Measurements from ENCODE around the gene CAMK4.

Gene CAMK4

DNA sequence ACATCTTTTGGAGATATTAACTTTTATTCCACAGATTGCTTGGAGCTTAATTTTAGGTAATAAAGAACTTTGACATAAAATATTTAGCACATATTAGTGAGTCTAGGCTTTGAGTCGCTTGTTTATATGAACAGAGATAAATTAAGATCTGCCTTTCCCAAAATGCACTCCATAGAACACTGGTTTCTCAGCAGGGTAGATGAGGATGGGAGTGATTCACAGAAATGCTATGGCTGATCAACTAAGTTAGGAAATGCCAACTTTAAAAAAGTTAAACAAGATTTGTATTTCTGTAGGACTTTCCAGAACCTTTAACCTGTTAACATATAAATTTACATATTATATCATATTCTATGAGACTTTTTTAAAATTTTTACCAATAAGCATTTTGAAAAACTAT, 222.9 kb downstream of the CAMK4 start:
- no peak for DNase-seq

DNA sequence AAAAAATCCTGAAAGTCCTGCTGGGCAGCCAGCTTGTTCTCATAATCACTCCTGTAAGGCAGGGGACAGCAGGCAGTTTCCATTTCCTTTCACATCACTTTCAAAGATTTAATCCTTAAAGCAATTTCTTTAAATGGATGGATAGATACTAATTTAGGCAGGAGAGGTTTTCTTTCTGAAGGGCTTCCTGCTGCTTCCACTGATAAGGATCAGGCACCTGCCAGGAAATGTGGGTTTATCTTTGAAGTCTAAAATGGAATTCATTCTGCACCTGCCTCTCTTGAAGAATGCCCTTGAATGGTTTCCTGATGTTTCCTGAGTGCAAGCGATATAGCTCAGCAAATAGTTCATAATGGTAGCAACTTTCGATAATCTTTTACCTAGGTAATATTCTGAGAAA, 223.6 kb downstream of the CAMK4 start:
- DNase-seq: no peak

DNA sequence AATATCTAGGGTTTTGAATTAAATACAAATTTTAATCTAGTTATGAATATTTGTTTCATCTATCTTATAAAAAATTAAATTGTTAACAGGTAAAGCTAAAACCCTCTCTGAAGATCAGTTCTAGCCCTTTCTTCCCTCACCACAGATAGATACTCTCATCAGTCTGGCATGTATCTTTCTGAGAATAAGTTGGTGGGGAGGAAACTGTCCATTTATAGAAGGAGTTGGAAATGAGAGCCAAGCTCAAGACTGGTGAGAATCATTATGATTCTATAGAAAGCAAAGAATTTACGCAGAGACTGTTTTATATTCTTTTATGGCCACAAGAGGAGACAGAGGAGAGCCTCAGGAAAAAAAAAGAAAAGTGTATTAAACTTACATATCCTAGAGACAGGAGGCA, 229.1 kb downstream of the CAMK4 start:
- no peak for DNase-seq

DNA sequence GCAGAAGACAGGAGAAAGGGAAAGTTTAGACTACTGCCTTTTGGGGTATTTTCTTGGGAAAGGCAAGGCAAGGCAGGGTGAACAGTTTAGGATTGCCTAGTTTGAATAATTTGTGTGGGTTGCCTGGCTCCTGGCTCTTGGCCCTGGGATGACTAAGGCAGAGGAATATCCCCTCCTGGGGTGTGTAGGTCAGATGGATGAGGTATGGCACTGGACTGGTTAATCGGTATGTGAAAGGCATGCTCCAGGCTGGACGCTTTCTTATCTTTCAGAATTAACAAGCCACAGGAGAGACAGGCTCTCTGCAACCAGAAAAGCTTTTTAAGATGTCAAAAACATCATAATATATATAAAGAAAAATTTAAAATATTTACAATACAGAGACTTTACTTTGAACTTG, 229.6 kb downstream of the CAMK4 start:
- DNase-seq: no peak

DNA sequence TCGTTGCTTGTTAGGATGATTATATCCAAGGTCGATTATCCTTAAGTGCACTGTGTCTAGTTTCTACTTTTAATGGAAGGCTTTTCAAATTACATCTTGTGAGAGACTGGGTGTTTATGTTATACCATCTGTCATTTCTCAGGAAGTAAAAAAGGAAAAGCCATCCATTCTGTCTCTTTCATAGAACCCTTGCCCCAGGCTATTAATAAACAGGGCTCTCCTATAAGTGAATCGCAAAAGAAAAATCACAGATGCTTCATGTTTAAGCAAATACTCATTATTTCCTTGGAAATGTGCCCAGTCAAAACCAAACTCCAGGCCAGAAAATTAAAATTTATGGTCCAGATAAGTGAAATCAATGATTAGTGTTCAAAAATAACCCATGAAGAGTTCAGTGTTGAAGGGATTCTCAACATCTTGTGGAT, 230.0 kb downstream of the CAMK4 start:
- DNase-seq: no peak

DNA sequence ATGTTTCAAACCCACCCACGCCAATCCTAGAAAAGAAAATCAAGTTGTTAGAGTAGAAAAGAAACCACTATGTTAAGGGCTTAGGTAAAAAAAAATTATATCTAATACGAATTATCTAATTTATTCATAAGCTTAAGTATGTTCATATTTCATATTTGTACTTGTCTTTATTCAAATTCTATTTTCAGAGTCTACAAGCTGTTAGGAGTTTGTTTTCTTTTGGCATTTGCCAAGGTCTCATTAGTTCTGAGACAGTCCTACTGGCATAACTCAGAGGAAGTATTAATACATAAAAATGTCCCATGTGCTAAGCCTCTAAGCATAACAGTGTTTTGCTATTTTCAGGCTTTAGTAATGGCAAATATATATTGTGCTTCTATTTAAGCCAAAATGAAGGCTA, 230.6 kb downstream of the CAMK4 start:
- no peak for DNase-seq

DNA sequence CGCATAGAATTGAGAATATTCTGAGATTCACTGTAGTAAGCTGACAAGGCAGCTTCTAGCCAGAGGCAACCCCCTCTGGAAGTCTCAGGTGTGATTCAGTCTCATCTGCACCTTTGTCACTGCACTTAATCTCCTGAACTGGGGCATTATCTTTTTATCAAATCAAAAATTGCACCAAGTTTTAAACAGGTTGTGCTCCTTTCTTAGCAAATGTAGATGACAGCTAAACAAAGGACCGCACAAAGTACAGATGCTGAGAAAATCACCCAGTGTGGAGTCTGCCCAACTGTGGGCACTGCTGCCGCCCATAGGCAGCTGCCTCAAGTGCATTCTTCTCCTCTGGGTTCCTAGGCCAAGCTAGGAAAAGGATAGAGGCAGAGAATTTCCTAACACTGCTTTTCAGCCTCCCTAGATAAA, 237.1 kb downstream of the CAMK4 start:
- no peak for DNase-seq

DNA sequence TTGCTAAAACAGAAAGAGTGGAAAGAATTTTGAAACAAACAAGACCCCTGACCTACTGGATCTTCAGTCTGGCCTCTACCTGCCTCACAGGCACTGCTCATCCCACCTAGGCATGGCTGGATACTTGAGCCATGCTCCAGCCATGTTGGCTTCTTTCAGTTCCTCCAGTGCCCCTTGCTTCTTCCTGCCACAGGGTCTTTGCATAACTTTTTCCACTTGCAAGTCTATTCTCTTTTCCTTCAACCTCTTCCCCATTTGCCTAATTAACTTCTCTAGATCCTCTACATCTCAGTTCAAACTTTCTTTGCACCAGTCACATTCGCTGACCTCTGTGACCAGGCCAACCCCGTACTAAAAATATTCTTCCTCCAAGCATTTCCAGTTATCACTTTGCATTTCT, 237.8 kb downstream of the CAMK4 start:
- DNase-seq: no peak

DNA sequence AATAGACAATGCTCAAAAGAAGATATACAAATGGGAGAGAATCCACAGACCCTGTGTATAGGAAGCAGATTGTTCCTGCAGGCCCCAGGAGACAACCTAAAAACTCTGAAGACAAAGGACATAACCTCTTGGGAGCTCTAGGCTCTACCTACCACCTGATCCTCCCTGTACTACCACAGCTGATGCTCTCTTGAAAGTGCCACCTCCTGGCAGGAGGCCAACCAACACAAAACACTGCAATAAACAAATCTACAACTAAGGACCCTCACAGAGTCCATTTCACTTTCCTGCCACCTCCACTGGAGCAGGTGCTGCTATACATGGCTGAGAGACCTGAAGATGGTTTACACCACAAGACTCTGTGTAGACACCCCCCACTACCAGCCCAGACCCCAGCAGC, 239.1 kb downstream of the CAMK4 start:
- no peak for DNase-seq

DNA sequence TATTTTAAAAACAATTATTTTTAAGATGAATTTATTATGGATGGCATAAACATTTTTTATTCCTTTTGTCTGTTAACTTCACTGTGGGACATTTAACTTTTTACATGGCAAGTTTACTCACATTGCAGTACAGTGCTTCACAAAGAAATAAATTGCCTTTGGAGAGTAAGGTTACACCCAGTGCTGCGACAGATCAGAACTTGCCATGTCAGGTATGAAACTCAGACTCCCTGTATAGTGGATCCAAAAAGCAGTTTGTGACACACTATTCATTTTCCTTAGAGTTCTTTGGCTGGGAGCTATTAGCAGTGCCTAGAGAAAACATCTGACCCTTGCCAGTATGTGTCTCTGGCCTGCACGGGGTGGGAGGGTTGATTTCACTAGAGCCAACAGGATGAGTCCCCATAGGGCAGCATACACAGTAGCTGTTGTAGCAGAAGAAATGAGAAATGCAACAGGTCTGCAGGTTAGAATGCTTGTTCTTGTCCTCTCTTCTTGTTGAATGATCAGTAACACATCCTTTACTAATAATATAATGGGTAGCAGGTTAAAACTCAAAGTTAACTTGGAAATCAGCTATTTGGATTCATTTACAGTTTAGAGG, 245.2 kb downstream of the CAMK4 start:
- no peak for DNase-seq

DNA sequence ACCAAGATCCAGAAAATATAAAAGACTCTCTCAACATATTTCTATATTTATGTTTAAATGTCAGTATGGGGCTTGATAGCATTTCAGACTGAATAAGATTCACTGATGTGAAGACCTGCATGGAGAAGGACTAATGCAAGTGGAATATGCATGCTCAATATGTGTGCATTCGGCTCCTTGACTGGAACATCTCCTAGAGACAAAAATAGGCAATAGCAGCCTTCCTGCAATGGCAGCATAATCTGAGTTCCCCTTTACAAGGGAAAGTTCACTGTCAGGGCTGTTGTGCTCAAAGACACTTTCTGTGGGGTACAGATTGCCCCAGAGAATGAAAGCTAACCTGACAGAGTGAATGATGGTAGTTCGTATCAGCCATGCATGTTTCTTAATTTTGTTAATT, 245.7 kb downstream of the CAMK4 start:
- no peak for DNase-seq

DNA sequence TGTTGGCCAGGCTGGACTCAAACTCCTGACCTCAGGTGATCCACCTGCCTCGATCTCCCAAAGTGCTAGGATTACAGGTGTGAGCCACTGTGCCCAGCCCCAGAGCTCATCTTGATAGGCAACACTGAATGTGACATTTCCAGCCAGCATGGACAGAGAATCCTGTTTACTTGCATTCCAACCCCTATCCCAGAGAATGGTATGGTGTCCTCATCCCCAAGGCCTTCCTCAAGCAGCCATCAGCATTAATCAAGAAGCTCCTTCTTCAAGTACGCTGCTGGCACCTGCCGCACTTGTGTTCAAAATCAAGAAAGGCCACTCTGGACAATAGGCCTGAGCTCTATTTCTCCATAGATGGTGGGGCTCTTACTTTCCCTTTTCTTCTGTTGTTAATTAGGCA, 247.9 kb downstream of the CAMK4 start:
- no peak for DNase-seq

DNA sequence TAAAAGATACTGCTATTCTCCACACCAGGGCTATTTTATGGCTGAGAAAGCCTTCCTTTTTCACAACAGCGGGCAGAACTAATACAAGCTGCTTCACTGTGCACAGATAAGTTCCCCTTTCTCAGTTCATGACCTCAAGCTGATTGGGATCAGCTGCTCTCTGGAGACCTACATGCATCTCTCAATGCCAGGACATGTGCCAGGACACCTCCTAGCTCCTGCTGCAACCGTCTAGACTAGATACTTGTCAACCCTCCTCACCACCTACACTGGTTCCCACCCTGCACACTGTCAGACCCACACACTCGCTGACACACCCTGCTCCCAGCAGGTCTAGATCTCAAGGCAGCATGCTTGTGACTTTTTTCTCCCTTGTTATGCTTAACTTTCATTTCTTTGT, 248.4 kb downstream of the CAMK4 start:
- DNase-seq: no peak

DNA sequence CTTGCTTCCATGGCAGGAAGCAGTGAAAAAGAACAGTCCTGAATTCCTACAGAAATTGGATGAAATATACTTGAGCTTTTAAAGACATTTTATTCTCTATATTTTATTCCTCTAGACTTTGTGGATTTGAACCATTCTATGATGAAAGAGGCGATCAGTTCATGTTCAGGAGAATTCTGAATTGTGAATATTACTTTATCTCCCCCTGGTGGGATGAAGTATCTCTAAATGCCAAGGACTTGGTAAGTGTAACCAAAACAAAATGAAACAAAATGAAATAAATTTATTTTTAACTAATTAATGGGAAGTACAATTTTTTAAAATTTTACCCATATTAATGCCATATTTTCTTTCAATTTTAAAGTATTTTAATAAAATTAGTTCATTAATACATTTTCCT, 254.1 kb downstream of the CAMK4 start:
- no peak for DNase-seq

DNA sequence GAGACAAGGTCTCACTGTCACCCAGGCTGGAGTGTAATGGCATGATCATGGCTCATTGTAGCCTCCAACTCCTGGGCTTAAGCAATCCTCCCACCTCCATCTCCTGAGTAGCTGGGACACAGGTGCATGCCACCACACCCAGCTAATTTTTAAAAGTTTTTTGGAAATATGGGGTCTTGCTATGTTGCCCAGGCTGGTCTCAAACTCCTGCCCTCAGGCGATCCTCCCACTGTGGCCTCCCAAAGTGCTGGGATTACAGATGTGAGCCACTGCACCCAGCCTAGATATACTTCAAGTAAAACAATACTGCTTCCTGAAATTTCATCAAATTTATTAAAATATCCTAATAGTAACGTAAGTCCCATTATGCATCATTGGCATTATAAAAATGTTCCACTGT, 254.7 kb downstream of the CAMK4 start:
- DNase-seq: no peak

DNA sequence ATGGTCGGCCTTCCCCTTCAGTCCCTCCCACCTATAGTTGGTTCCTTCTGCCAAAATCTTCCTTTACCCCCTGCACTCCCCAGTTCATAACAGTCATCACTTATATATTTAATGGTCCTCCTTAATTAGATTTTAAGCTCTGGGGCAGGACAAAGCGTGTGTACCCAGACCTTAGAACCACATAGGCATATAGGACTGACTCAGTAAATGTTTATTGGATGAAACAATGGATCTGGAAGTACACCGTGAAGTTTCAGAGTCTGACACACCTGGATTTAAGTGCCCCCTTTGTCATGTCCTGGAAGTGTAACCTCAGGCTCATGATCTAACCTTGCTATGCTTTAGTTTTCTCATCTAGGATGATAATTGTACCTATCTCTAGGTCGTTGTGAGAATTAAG, 256.2 kb downstream of the CAMK4 start:
- DNase-seq: no peak

DNA sequence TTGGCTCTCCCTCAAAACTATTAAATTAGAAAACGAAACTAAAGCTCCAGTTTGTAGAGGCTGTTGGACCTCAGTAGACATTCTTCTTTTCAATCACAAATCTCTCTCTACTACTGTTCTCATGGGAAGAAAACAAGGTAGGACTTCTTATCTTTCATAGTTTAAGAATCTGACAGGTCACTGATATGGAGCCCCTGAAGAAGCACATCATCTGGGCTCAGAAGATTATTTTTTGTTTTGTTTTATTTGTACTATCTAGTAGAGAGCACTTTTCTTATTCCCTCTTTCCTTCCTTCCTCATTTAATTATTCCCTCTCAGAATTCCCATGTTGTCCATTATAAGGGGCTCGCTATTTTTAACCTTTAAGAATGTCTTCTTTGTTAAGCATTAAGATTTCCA, 261.9 kb downstream of the CAMK4 start:
- DNase-seq: no peak

DNA sequence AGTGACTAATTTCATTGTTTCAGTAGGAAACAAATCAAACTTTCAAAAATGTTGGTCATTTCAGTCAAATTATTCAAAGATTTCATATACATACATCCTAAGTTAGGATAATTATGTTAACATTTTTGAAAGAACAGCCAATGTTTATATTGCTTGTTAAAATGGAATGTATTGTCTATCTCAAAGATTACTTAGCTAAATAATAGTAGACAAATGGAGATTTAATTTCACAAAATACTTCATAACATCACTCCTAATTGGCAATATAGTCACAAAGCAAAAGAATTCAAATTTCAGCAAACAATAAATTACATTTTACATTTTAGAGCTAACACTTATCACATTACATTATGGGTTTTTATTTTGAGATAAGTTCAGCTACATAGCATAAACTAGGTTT, 262.7 kb downstream of the CAMK4 start:
- DNase-seq: no peak

DNA sequence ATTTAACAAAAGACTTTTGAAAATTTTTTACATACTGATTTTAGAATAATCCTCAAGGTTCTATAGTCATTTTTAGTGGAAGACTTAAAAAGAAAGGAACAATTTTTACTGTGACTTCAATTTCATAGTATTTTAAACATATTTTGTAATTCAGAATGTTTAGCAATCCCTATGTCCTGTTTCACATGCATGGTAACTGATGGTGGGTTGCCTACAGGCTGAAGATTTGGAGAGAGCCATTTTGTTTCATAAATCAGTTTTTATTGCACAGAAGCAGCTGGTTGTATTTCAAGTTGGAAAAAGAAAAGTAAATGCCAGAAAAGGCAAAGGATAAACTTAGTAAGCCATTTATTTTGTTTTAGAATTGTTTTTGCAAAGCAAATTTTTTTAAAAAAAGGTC, 264.2 kb downstream of the CAMK4 start:
- no peak for DNase-seq

DNA sequence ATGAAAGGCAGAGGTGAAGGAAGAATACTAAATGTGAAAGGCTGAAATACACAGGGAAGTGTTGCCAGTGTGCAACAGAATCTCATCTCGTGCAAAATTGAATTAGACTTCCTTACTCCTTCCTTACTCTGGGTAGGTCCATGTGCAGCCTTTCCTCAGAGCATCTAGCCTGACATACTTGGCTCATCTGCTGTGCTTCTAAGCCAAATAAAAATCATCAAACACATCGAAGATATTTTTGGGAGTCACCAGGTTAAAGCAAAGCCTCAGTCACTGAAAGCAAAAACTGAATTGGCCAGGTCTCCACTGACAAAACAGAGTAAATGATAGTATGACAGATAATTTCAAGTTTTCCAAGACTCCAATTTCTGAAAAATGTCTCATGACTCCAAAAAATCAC, 268.8 kb downstream of the CAMK4 start:
- DNase-seq: no peak

DNA sequence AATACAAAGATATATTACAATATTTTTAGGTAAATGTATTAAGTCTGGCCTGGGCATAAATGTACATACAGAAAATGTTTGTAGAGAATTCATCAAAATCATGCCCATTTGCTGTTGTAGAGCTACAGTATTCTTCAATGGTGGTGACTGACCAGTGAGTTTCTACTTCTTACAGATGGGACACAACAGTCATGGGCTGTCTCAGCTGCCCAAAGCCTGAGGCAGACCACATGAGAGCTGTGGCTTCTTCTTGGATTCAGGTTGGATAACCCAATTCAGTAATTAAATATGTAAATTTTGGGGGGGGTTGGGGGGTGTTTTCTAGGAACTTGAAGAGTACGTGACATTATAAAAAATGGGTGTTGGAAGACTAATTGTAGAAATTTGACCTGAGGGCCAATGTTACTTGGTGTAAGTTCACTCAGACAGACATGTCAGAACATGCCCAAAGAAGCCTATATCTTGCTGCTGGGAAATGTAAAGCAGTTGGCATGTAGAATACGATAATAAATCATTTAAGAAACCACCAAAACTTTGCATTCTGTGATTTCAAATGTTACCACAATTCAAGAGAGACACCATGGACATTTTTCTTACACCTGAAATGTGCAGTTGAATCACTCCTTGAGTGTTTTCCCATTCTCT, 270.3 kb downstream of the CAMK4 start:
- DNase-seq: no peak

DNA sequence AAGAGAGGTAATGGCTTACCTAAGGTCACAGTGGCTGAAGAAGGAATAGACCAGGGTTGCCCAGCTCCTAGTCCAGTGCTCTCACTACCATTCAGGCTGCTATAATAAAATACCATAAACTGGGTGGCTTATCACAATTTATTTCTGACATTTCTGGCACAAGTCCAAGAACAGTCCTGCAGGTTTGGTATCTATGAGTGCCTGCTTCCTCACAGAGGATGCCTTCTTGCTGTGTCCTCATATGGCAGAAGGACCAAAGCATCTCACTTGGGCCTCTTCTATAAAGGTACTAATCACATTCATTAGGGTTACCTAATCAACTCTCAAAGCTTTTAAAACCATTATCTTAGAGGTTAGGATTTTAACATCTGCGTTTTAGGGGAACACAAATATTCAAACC, 271.0 kb downstream of the CAMK4 start:
- no peak for DNase-seq

DNA sequence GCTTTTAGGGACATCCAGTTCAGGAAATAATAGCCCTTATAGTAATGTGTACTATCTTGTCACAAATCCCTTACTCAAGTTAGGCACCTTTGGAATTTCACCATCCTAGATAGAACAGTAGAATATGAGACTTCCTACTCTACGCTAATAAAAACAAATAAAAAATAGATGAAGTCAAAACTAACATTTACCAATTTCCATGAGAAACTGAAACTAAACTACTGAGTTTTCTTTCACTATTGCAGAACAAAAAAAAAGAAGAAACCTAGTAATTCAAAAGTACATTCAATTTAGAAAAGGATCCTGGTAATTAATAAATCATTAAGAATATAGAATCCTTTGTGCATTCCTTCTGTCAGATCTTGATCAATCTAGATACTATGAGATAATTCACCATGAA, 274.2 kb downstream of the CAMK4 start:
- no peak for DNase-seq

DNA sequence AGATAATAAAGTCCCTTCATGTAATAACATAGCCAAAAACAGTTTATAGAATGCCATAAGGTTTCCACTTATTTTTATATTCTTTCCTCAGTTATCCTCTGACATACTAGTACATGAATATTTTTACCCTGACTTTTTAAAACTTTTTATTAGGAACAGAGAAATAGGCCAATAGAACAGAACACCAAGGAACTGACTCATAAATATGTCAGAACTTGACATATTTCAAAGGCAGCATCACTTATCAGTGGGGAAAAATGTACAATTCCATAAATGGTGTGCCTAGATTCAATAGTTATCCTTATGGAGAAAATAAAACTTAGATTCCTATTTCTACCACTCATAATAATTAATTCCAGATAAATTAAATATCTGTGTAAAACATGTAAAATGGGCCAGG, 278.8 kb downstream of the CAMK4 start:
- DNase-seq: no peak

DNA sequence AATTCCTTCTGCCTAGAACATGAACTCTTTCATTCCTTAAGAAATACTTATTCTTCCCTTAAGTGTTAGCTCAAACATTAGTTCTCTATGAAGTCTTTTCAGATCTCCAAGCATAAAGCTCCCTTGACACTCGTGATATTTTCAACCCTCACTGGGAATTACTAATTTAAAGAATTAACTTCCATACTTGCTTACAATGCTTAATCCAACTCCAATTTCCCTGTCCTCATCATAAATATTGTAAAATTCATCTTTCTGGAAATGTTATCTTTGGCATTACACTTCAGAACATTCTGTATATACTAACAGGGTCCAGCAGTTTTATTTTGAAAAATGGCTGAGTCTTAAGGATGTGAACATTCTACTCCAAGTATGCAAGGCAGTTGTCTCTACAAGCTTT, 280.9 kb downstream of the CAMK4 start:
- no peak for DNase-seq

Measured in activated CD4-positive, alpha-beta T cell treated with anti-CD3 and anti-CD28 coated beads, Interleukin-10, Interleukin-2, amounts not matched to agents 100 ng/mL and 50 ng/mL, durations not matched to agents 16 hours and 8 hours (primary cell).